ENCODE results near the gene AGBL1. TPM values are rescaled to one million over a fixed set of nuclear protein-coding genes. Genes with fewer than 3 reads are reported as not detected.

Gene AGBL1
- total and polyA plus RNA-seq, 4 donors: not detected

DNA sequence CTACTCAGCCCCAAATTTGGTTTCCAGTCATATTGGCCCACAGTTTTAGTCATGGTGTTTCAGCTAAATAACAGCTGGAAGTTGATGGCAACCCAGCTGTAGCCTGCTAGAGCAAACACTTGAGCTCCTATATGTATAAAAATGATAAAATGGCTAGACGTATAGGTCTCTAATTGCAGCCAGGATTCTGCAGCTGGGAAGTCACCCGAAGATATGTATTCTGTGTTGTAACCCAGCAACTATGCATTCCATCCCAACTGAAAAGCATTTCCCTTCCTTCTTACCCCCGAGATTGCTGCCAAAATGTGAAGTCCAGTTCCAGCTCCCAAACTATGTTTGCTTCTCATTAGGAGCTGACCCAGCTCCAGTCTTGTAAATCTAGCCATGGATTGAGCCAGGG lies 408.4 kb downstream of the AGBL1 start:
- Histone ChIP-seq H3K27me3 (ENCODE audit: control insufficient read depth in 4 of 4, insufficient read depth in 4 of 4, low read length in 3 of 4) (peaks cover 0 to 7% (median 0%) of the 10 kb centered on the region in 4 donors), H3K9ac (ENCODE audit: low read depth in 1 of 2, low read length in 2 of 2) (no peak overlapping the region), H3K36me3 (ENCODE audit: control insufficient read depth in 4 of 4, insufficient read depth in 3 of 4, low read depth in 1 of 4, low read length in 3 of 4) (no peaks in the 10 kb centered on the region), H3K9me3 (ENCODE audit: control insufficient read depth in 4 of 4, low read length in 3 of 4) (no peaks in the 10 kb centered on the region), H3K27ac (ENCODE audit: low read depth in 1 of 2, low read length in 2 of 2) (no peak overlapping the region), H3K4me3 (ENCODE audit: low read depth in 1 of 3, low read length in 3 of 3) (no peak overlapping the region), H3K4me1 (ENCODE audit: control insufficient read depth in 4 of 4, insufficient read depth in 4 of 4, low read length in 3 of 4) (no peaks in the 10 kb centered on the region)
- DNase-seq (ENCODE audit: low spot score): no peak
- 65% methylated on average over 3 of the region's 3 CpGs for WGBS
- TF ChIP-seq HNF4G (IDR thresholded peaks at IDR 0.05) (no peak), MAX (IDR thresholded peaks at IDR 0.05) (no peak), TAF1 (conservative IDR thresholded peaks at IDR 0.05) (no peak), GABPA (IDR thresholded peaks at IDR 0.05 in 1 of 2, conservative IDR thresholded peaks at IDR 0.05 in 1 of 2) (no peak), HNF4A (conservative IDR thresholded peaks at IDR 0.05) (no peak), NR2F2 (IDR thresholded peaks at IDR 0.05) (no peak), RAD21 (IDR thresholded peaks at IDR 0.05) (no peak), FOXA1 (IDR thresholded peaks at IDR 0.05) (no peak), RXRA (IDR thresholded peaks at IDR 0.05) (no peak), EGR1 (IDR thresholded peaks at IDR 0.05; ENCODE audit: low read depth in 2 of 2) (no peak), FOXA2 (IDR thresholded peaks at IDR 0.05) (no peak), JUND (IDR thresholded peaks at IDR 0.05) (no peak), YY1 (IDR thresholded peaks at IDR 0.05) (no peak)
- TF ChIP-seq, protein P1, sequence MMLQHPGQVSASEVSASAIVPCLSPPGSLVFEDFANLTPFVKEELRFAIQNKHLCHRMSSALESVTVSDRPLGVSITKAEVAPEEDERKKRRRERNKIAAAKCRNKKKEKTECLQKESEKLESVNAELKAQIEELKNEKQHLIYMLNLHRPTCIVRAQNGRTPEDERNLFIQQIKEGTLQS (IDR thresholded peaks at IDR 0.05): no peak

DNA sequence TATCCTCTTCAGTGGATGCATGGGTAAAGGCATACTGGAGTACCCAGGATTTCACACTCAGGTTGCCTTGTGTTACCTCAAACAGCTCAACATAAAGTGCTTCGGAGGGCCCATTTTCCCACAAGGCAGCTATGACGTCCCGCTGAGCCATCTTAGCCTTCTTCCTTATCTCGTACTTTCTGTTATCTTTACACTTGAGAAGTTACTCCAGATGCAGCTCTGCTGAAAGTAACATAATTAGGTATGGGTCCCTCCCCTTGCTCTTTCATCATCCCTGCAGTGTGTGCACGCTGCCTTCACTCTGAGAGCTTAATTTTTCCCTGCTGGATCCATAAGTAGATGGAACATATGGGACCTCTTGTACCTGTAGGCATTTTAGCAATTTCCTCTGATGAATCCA lies 410.3 kb downstream of the AGBL1 start:
- DNase-seq (ENCODE audit: low spot score): no peak
- Histone ChIP-seq H3K27me3 (ENCODE audit: control insufficient read depth in 4 of 4, insufficient read depth in 4 of 4, low read length in 3 of 4) (peaks cover 0 to 7% (median 0%) of the 10 kb centered on the region in 4 donors), H3K4me1 (ENCODE audit: control insufficient read depth in 4 of 4, insufficient read depth in 4 of 4, low read length in 3 of 4) (no peaks in the 10 kb centered on the region), H3K27ac (ENCODE audit: low read depth in 1 of 2, low read length in 2 of 2) (no peak overlapping the region), H3K36me3 (ENCODE audit: control insufficient read depth in 4 of 4, insufficient read depth in 3 of 4, low read depth in 1 of 4, low read length in 3 of 4) (no peaks in the 10 kb centered on the region), H3K9ac (ENCODE audit: low read depth in 1 of 2, low read length in 2 of 2) (no peak overlapping the region), H3K9me3 (ENCODE audit: control insufficient read depth in 4 of 4, low read length in 3 of 4) (no peaks in the 10 kb centered on the region), H3K4me3 (ENCODE audit: low read depth in 1 of 3, low read length in 3 of 3) (no peak overlapping the region)
- TF ChIP-seq, protein P1 (IDR thresholded peaks at IDR 0.05): no peak
- TF ChIP-seq CTCF (IDR thresholded peaks at IDR 0.05; ENCODE audit: low read depth, low read length, missing input control): no peak
- no peak for TF ChIP-seq NR2F2 (IDR thresholded peaks at IDR 0.05)
- TF ChIP-seq TAF1 (conservative IDR thresholded peaks at IDR 0.05): no peak
- WGBS: 32% methylated on average over 5 of the region's 5 CpGs

DNA sequence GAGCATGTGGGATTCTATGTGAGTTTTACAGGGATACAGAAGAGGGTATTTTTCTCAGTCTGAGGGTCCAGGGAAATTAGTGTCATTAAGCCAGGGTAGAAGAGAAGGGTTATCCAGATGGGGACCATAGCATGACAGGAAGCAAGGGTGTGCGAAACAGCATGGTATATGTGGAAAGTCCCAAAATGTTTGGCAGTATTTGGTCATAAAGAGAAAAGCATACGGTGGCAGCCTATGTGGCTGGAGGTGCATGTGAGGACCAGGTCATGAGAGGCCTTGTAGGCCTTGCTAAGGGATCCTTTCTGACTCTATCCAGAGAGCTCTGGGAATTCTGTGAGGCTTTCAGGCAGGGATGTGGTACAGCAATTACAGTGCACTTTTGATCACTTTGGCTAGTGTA lies 411.4 kb downstream of the AGBL1 start:
- no peak for TF ChIP-seq FOXA1 (IDR thresholded peaks at IDR 0.05)
- TF ChIP-seq, protein P2, sequence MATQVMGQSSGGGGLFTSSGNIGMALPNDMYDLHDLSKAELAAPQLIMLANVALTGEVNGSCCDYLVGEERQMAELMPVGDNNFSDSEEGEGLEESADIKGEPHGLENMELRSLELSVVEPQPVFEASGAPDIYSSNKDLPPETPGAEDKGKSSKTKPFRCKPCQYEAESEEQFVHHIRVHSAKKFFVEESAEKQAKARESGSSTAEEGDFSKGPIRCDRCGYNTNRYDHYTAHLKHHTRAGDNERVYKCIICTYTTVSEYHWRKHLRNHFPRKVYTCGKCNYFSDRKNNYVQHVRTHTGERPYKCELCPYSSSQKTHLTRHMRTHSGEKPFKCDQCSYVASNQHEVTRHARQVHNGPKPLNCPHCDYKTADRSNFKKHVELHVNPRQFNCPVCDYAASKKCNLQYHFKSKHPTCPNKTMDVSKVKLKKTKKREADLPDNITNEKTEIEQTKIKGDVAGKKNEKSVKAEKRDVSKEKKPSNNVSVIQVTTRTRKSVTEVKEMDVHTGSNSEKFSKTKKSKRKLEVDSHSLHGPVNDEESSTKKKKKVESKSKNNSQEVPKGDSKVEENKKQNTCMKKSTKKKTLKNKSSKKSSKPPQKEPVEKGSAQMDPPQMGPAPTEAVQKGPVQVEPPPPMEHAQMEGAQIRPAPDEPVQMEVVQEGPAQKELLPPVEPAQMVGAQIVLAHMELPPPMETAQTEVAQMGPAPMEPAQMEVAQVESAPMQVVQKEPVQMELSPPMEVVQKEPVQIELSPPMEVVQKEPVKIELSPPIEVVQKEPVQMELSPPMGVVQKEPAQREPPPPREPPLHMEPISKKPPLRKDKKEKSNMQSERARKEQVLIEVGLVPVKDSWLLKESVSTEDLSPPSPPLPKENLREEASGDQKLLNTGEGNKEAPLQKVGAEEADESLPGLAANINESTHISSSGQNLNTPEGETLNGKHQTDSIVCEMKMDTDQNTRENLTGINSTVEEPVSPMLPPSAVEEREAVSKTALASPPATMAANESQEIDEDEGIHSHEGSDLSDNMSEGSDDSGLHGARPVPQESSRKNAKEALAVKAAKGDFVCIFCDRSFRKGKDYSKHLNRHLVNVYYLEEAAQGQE (IDR thresholded peaks at IDR 0.05): no peak
- no peak for TF ChIP-seq HNF4A (conservative IDR thresholded peaks at IDR 0.05)
- TF ChIP-seq TAF1 (conservative IDR thresholded peaks at IDR 0.05): no peak
- TF ChIP-seq EGR1 (IDR thresholded peaks at IDR 0.05; ENCODE audit: low read depth in 2 of 2): no peak
- TF ChIP-seq NR2F2 (IDR thresholded peaks at IDR 0.05): no peak
- no peak for TF ChIP-seq YY1 (IDR thresholded peaks at IDR 0.05)
- TF ChIP-seq MAX (IDR thresholded peaks at IDR 0.05): no peak
- no peak for TF ChIP-seq HNF4G (IDR thresholded peaks at IDR 0.05)
- TF ChIP-seq, protein P1 (IDR thresholded peaks at IDR 0.05): no peak
- TF ChIP-seq, protein P3, sequence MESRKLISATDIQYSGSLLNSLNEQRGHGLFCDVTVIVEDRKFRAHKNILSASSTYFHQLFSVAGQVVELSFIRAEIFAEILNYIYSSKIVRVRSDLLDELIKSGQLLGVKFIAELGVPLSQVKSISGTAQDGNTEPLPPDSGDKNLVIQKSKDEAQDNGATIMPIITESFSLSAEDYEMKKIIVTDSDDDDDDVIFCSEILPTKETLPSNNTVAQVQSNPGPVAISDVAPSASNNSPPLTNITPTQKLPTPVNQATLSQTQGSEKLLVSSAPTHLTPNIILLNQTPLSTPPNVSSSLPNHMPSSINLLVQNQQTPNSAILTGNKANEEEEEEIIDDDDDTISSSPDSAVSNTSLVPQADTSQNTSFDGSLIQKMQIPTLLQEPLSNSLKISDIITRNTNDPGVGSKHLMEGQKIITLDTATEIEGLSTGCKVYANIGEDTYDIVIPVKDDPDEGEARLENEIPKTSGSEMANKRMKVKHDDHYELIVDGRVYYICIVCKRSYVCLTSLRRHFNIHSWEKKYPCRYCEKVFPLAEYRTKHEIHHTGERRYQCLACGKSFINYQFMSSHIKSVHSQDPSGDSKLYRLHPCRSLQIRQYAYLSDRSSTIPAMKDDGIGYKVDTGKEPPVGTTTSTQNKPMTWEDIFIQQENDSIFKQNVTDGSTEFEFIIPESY (IDR thresholded peaks at IDR 0.05): no peak
- 78% methylated on average over 2 of the region's 2 CpGs for WGBS
- H3K27ac ChIP-seq (ENCODE audit: low read depth in 1 of 2, low read length in 2 of 2): no peak overlapping the region

More for the DNA sequence above, 411.4 kb downstream of the AGBL1 start:
- Histone ChIP-seq H3K9me3 (ENCODE audit: control insufficient read depth in 4 of 4, low read length in 3 of 4) (no peaks in the 10 kb centered on the region), H3K4me1 (ENCODE audit: control insufficient read depth in 4 of 4, insufficient read depth in 4 of 4, low read length in 3 of 4) (no peaks in the 10 kb centered on the region), H3K4me3 (ENCODE audit: low read depth in 1 of 3, low read length in 3 of 3) (no peak overlapping the region), H3K36me3 (ENCODE audit: control insufficient read depth in 4 of 4, insufficient read depth in 3 of 4, low read depth in 1 of 4, low read length in 3 of 4) (no peaks in the 10 kb centered on the region), H3K27me3 (ENCODE audit: control insufficient read depth in 4 of 4, insufficient read depth in 4 of 4, low read length in 3 of 4) (peaks cover 0 to 7% (median 0%) of the 10 kb centered on the region in 4 donors), H3K9ac (ENCODE audit: low read depth in 1 of 2, low read length in 2 of 2) (no peak overlapping the region)
- DNase-seq (ENCODE audit: low spot score): no peak
